HepG2 (cell line): ENCODE results near the gene RPL37A. TPM values are rescaled to one million over a fixed set of nuclear protein-coding genes. Genes with fewer than 3 reads are reported as not detected.

ENCODE experiments used
- CREM ChIP-seq, 2 experiments: sonication (generic) in 1 of 2; formaldehyde crosslinking in 1 of 2; IDR thresholded peaks; 2 replicates each; pipeline versions ENCODE4 v1.4.0 to v1.6.1; 2016 to 2020; ENCODE audit warnings: antibody characterized with exemption in 1 of 2, mild to moderate bottlenecking in 1 of 2, missing genetic modification reagents in 1 of 2
- ERF ChIP-seq: IDR thresholded peaks from 2 replicates; pipeline ENCODE4 v1.6.1; 2018; ENCODE audit warnings: missing biosample characterization, missing genetic modification reagents
- FOXM1 ChIP-seq: sonication (generic); formaldehyde crosslinking; IDR thresholded peaks from 2 replicates; pipeline ENCODE4 v1.5.0; 2020; ENCODE audit warnings: missing genetic modification reagents
- FOXO1 ChIP-seq: sonication (generic); formaldehyde crosslinking; IDR thresholded peaks from 2 replicates; pipeline ENCODE4 v1.4.0; 2020; ENCODE audit warnings: missing genetic modification reagents
- GATAD2A ChIP-seq: IDR thresholded peaks from 2 replicates; pipeline ENCODE4 v1.6.1; 2016
- IRF2 ChIP-seq: IDR thresholded peaks from 2 replicates; pipeline ENCODE4 v1.6.1; 2018; ENCODE audit warnings: missing genetic modification reagents, missing compliant biosample characterization
- NONO ChIP-seq, 2 experiments: fragments of 450-650 bp in 1 of 2; sonication (generic) in 1 of 2; formaldehyde crosslinking in 1 of 2; IDR thresholded peaks in 1 of 2; conservative IDR thresholded peaks in 1 of 2; 2 replicates each; pipeline versions ENCODE4 v1.6.1 to v1.8.0; 2017 to 2022; ENCODE audit warnings: mild to moderate bottlenecking in 1 of 2, missing genetic modification reagents in 1 of 2, moderate library complexity in 1 of 2
- RCOR2 ChIP-seq: IDR thresholded peaks from 2 replicates; pipeline ENCODE4 v1.6.1; 2016; ENCODE audit warnings: missing biosample characterization, missing genetic modification reagents
- SIN3A ChIP-seq: IDR thresholded peaks from 2 replicates; pipeline ENCODE4 v1.6.1; 2011; ENCODE audit warnings: low read depth, mild to moderate bottlenecking, control low read depth, low read length, borderline replicate concordance
- SOX5 ChIP-seq: IDR thresholded peaks from 2 replicates; pipeline ENCODE4 v1.6.1; 2016; ENCODE audit warnings: borderline replicate concordance
- TFE3 ChIP-seq: IDR thresholded peaks from 2 replicates; pipeline ENCODE4 v1.6.1; 2016
- YY1 ChIP-seq: IDR thresholded peaks from 2 replicates; pipeline ENCODE4 v1.6.1; 2011; ENCODE audit warnings: low read length, low read depth, moderate library complexity, mild to moderate bottlenecking; ENCODE audit not compliant: insufficient read depth, insufficient replicate concordance
- ZNF232 ChIP-seq: sonication (generic); formaldehyde crosslinking; IDR thresholded peaks from 2 replicates; pipeline ENCODE4 v1.4.0; 2020; ENCODE audit warnings: missing genetic modification reagents, borderline replicate concordance
- ZNF264 ChIP-seq: sonication (generic); formaldehyde crosslinking; IDR thresholded peaks from 2 replicates; pipeline ENCODE4 v1.4.0; 2020; ENCODE audit warnings: missing genetic modification reagents
- ZNF280B ChIP-seq: sonication (generic); formaldehyde crosslinking; IDR thresholded peaks from 2 replicates; pipeline ENCODE4 v1.5.0; 2020; ENCODE audit warnings: missing genetic modification reagents, mild to moderate bottlenecking, borderline replicate concordance
- ZNF326 ChIP-seq: sonication (generic); formaldehyde crosslinking; IDR thresholded peaks from 2 replicates; pipeline ENCODE4 v1.4.0; 2020; ENCODE audit warnings: missing genetic modification reagents, borderline replicate concordance
- ZNF337 ChIP-seq: sonication (generic); formaldehyde crosslinking; IDR thresholded peaks from 2 replicates; pipeline ENCODE4 v1.5.1; 2020; ENCODE audit warnings: missing genetic modification reagents, low read depth, mild to moderate bottlenecking, borderline replicate concordance
- ZNF740 ChIP-seq: sonication (generic); formaldehyde crosslinking; IDR thresholded peaks from 2 replicates; pipeline ENCODE4 v1.4.0; 2020; ENCODE audit warnings: missing genetic modification reagents
- ZNF792 ChIP-seq: IDR thresholded peaks from 2 replicates; pipeline ENCODE4 v1.6.1; 2016
- polyA plus RNA-seq, 8 experiments: library from polyadenylated mRNA; depleted of rRNA in 3 of 8; stranded (reverse) in 7 of 8; unstranded in 1 of 8; fragments of >200 nt; fragmentation: Illumina TruSeq in 4 of 8; extraction: Trizol in 4 of 8; gene quantifications; 2 replicates each; pipeline versions ENCODE4 v1.2.1 to v1.2.3, GENCODE V29; 2011 to 2016; ENCODE audit warnings: low read depth in 4 of 8, missing spikeins in 1 of 8, mixed read lengths in 1 of 8; ENCODE audit not compliant: insufficient read depth in 1 of 8
- total RNA-seq, 5 experiments: library from RNA; depleted of rRNA; stranded (reverse); fragments of >200 nt; fragmentation: Illumina TruSeq; extraction: Trizol; gene quantifications; 2 replicates each; pipeline ENCODE4 v1.2.3, GENCODE V29; 2016; ENCODE audit warnings: low read depth in 1 of 5
- TF ChIP-seq, protein P1 (sequence below): sonication (generic); formaldehyde crosslinking; IDR thresholded peaks from 2 replicates; pipeline ENCODE4 v1.8.1; 2022; ENCODE audit warnings: low read depth, mild to moderate bottlenecking, missing genetic modification reagents
- TF ChIP-seq, protein P2 (sequence below): sonication (generic); formaldehyde crosslinking; IDR thresholded peaks from 2 replicates; pipeline ENCODE4 v1.4.0; 2020; ENCODE audit warnings: mild to moderate bottlenecking, missing genetic modification reagents

Gene RPL37A
- total and polyA plus RNA-seq, 2 of the 13 experiments (the other 11 are each of a cell fraction or from before 2014, with no cell fraction given) = 6,902 to 7,910 TPM

- TF ChIP-seq TFE3 = peak; percentile 68; the same call in 1 of the 2 replicates
- peak; percentile 38; the same call in 1 of the 2 replicates for TF ChIP-seq ZNF264 (CRISPR knock-in tag)
- peak; percentile 79; the same call in 1 of the 2 replicates for TF ChIP-seq SOX5 (CRISPR knock-in tag)
- TF ChIP-seq RCOR2 (CRISPR knock-in tag) = peak; percentile 78
- TF ChIP-seq FOXM1 (CRISPR knock-in tag) = no peak
- no peak for TF ChIP-seq ZNF232 (CRISPR knock-in tag)
- TF ChIP-seq GATAD2A (CRISPR knock-in tag) = peak; percentile 83
- no peak for TF ChIP-seq ZNF326 (CRISPR knock-in tag)
- no peak for TF ChIP-seq ZNF280B (CRISPR knock-in tag)
- TF ChIP-seq IRF2 (CRISPR knock-in tag) = peak; percentile 55; the same call in 1 of the 2 replicates
- TF ChIP-seq ZNF337 = peak; percentile 45; the same call in 1 of the 2 replicates
- TF ChIP-seq YY1 = no peak
- TF ChIP-seq CREM (IDR thresholded peaks at IDR 0.05) = peak; percentile 52; the same call in 1 of the 2 replicates
- TF ChIP-seq CREM (CRISPR knock-in tag; IDR thresholded peaks at IDR 0.05) = no peak
- no peak for TF ChIP-seq NONO (IDR thresholded peaks at IDR 0.05)
- no peak for TF ChIP-seq NONO (CRISPR knock-in tag; conservative IDR thresholded peaks at IDR 0.05)
- TF ChIP-seq, protein P1, sequence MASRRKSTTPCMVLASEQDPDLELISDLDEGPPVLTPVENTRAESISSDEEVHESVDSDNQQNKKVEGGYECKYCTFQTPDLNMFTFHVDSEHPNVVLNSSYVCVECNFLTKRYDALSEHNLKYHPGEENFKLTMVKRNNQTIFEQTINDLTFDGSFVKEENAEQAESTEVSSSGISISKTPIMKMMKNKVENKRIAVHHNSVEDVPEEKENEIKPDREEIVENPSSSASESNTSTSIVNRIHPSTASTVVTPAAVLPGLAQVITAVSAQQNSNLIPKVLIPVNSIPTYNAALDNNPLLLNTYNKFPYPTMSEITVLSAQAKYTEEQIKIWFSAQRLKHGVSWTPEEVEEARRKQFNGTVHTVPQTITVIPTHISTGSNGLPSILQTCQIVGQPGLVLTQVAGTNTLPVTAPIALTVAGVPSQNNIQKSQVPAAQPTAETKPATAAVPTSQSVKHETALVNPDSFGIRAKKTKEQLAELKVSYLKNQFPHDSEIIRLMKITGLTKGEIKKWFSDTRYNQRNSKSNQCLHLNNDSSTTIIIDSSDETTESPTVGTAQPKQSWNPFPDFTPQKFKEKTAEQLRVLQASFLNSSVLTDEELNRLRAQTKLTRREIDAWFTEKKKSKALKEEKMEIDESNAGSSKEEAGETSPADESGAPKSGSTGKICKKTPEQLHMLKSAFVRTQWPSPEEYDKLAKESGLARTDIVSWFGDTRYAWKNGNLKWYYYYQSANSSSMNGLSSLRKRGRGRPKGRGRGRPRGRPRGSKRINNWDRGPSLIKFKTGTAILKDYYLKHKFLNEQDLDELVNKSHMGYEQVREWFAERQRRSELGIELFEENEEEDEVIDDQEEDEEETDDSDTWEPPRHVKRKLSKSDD (CRISPR knock-in tag) = no peak
- TF ChIP-seq ZNF740 = no peak
- TF ChIP-seq, protein P2, sequence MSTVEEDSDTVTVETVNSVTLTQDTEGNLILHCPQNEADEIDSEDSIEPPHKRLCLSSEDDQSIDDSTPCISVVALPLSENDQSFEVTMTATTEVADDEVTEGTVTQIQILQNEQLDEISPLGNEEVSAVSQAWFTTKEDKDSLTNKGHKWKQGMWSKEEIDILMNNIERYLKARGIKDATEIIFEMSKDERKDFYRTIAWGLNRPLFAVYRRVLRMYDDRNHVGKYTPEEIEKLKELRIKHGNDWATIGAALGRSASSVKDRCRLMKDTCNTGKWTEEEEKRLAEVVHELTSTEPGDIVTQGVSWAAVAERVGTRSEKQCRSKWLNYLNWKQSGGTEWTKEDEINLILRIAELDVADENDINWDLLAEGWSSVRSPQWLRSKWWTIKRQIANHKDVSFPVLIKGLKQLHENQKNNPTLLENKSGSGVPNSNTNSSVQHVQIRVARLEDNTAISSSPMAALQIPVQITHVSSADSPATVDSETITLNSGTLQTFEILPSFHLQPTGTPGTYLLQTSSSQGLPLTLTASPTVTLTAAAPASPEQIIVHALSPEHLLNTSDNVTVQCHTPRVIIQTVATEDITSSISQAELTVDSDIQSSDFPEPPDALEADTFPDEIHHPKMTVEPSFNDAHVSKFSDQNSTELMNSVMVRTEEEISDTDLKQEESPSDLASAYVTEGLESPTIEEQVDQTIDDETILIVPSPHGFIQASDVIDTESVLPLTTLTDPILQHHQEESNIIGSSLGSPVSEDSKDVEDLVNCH (CRISPR knock-in tag) = no peak
- TF ChIP-seq FOXO1 (CRISPR knock-in tag) = peak; percentile 49; the same call in 1 of the 2 replicates
- TF ChIP-seq ERF (CRISPR knock-in tag) = no peak
- TF ChIP-seq SIN3A = no peak
- no peak; the same call in 1 of the 2 replicates for TF ChIP-seq ZNF792 (CRISPR knock-in tag)
Measured at GRCh38 chr2:216553093-216553478, 54.4 kb downstream of the RPL37A start (continued).
